Suprapubic skin (tissue), 4 donors: Measurements from ENCODE around the gene A3GALT2. TPM values are rescaled to one million over a fixed set of nuclear protein-coding genes. Genes with fewer than 3 reads are reported as not detected.
A peak's percentile ranks its signal among the peaks of the same experiment; 100 is the strongest.

Experiments used
- DNase-seq, 2 donors: peaks; one replicate each; pipeline ENCODE4 v3.0.0-alpha.2; 2019; ENCODE audit warnings: low spot score in 2 of 2
- H3K27ac ChIP-seq: fragments of 200-600 bp; sonication (generic); one replicate; pipeline ENCODE4 v1.5.1; 2019
- H3K27me3 ChIP-seq: fragments of 200-600 bp; sonication (generic); one replicate; pipeline ENCODE4 v1.5.1; 2019
- H3K36me3 ChIP-seq: fragments of 200-600 bp; sonication (generic); one replicate; pipeline ENCODE4 v1.5.1; 2019
- H3K4me1 ChIP-seq: fragments of 200-600 bp; sonication (generic); one replicate; pipeline ENCODE4 v1.5.1; 2019
- H3K4me3 ChIP-seq: fragments of 200-600 bp; sonication (generic); one replicate; pipeline ENCODE4 v1.5.1; 2019; ENCODE audit warnings: mild to moderate bottlenecking
- H3K9me3 ChIP-seq: fragments of 200-600 bp; sonication (generic); one replicate; pipeline ENCODE4 v1.5.1; 2019
- CTCF ChIP-seq, 2 donors: fragments of 200-600 bp in 1 of 2; fragments of 450-650 bp in 1 of 2; sonication (generic) in 1 of 2; IDR thresholded peaks; one replicate each; pipeline ENCODE4 v1.5.1; 2016 to 2019; ENCODE audit warnings: antibody characterized with exemption in 2 of 2, mild to moderate bottlenecking in 1 of 2, moderate library complexity in 1 of 2
- EP300 ChIP-seq: sonication (generic); formaldehyde crosslinking; IDR thresholded peaks from one replicate; pipeline ENCODE4 v1.6.1; 2017; ENCODE audit warnings: antibody characterized with exemption
- POLR2A ChIP-seq, 2 donors: fragments of 450-650 bp; IDR thresholded peaks; one replicate each; pipeline ENCODE4 v1.6.1; 2017; ENCODE audit warnings: antibody characterized with exemption in 2 of 2, mild to moderate bottlenecking in 2 of 2, moderate library complexity in 2 of 2
- POLR2AphosphoS5 ChIP-seq, 3 donors: sonication (generic); formaldehyde crosslinking; IDR thresholded peaks; one replicate each; pipeline ENCODE4 v1.6.1; 2017; ENCODE audit warnings: antibody characterized with exemption in 3 of 3
- WGBS: methylation state at CpG from one replicate; pipeline ENCODE4 v1.1.5; 2018; 5-methylcytosine and 5-hydroxymethylcytosine counted together
- total RNA-seq, 4 donors: library from RNA; depleted of rRNA; stranded (reverse); fragments of >200 nt; gene quantifications; one replicate each; pipeline ENCODE4 v1.1.0, GENCODE V29; 2016

A3GALT2 gene
- total RNA-seq, 4 donors from 2014 or later: not detected

- no peaks in the 10 kb centered on the region for H3K9me3 ChIP-seq
- DNase-seq: peak; percentile 40 to 53
- H3K27ac ChIP-seq: no peak overlapping the region
- no peak overlapping the region for H3K4me3 ChIP-seq
- 92% methylated on average over 12 of the region's 12 CpGs for WGBS
- H3K4me1 ChIP-seq: peaks cover 34% of the 10 kb centered on the region
- TF ChIP-seq POLR2AphosphoS5 (IDR thresholded peaks at IDR 0.05): no peak
- TF ChIP-seq CTCF (IDR thresholded peaks at IDR 0.05): no peak
- TF ChIP-seq POLR2A (IDR thresholded peaks at IDR 0.05): no peak
- TF ChIP-seq EP300: no peak
- H3K36me3 ChIP-seq: peaks cover 94% of the 10 kb centered on the region
- no peaks in the 10 kb centered on the region for H3K27me3 ChIP-seq
Observed at GRCh38 chr1:33328817-33329216, 7.9 kb upstream of the A3GALT2 start.

GRCh38 chr1:33327587-33328325, 6.9 kb upstream of the A3GALT2 start:
- Histone ChIP-seq H3K27ac (peak overlapping the region; percentile 11), H3K4me3 (no peak overlapping the region), H3K36me3 (peaks cover 98% of the 10 kb centered on the region), H3K4me1 (peaks cover 23% of the 10 kb centered on the region), H3K9me3 (no peaks in the 10 kb centered on the region), H3K27me3 (no peaks in the 10 kb centered on the region)
- WGBS: 43% methylated on average over 9 of the region's 9 CpGs
- peak in 1 of 2 donors; percentile 65 for DNase-seq
- TF ChIP-seq POLR2A (IDR thresholded peaks at IDR 0.05): no peak
- TF ChIP-seq EP300: no peak
- no peak for TF ChIP-seq POLR2AphosphoS5 (IDR thresholded peaks at IDR 0.05)
- no peak for TF ChIP-seq CTCF (IDR thresholded peaks at IDR 0.05)

GRCh38 chr1:33326785-33327184, 5.9 kb upstream of the A3GALT2 start:
- Histone ChIP-seq H3K36me3 (peaks cover 93% of the 10 kb centered on the region), H3K27me3 (no peaks in the 10 kb centered on the region), H3K4me1 (peaks cover 15% of the 10 kb centered on the region), H3K27ac (no peak overlapping the region), H3K4me3 (no peak overlapping the region), H3K9me3 (no peaks in the 10 kb centered on the region)
- TF ChIP-seq CTCF (IDR thresholded peaks at IDR 0.05): no peak
- no peak for TF ChIP-seq POLR2A (IDR thresholded peaks at IDR 0.05)
- no peak for TF ChIP-seq POLR2AphosphoS5 (IDR thresholded peaks at IDR 0.05)
- TF ChIP-seq EP300: no peak
- no peak for DNase-seq
- 83% methylated on average over 9 of the region's 9 CpGs for WGBS

- no peaks in the 10 kb centered on the region for H3K27me3 ChIP-seq
- peaks cover 74% of the 10 kb centered on the region for H3K36me3 ChIP-seq
- H3K4me1 ChIP-seq: peaks cover 12% of the 10 kb centered on the region
- WGBS: 62% methylated on average over 18 of the region's 22 CpGs
- DNase-seq: no peak
- no peak overlapping the region for H3K27ac ChIP-seq
- TF ChIP-seq POLR2A (IDR thresholded peaks at IDR 0.05): no peak
- TF ChIP-seq POLR2AphosphoS5 (IDR thresholded peaks at IDR 0.05): no peak
- TF ChIP-seq EP300: no peak
- TF ChIP-seq CTCF (IDR thresholded peaks at IDR 0.05): no peak
- H3K4me3 ChIP-seq: no peak overlapping the region
- no peaks in the 10 kb centered on the region for H3K9me3 ChIP-seq
Observed at GRCh38 chr1:33324677-33325575, 4.0 kb upstream of the A3GALT2 start.
